ENCODE data around the gene SLC2A6.

DNA sequence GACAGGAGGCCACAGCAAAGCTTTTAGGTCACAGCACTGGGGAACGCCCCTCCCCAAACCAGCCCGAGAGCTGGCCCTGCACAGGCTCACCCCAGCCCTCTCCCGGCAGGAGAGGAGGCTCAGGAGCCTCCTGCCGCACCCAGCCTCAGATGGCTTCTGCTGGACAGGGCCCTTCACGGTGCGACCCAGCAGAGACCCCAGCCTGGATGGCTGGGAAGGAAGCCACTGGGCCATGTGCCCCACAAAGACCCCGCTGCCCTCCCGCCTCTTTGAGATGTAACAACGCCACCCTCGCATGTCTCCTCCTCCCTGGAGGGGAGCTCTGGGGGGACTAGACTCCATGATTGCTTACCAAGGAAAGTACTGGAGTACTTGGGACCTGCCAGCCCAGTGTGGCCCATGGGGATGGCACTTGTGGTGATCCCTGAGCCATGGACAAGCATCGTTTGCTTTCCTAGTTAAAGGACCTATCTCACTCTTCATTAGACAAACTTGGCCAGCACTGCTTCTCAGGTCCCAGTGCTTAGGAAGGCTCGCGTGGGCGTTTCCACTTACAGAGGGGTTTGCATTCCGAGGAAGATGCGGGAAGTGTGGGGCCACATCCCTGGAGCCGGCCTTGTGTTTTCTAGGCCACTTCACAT, 36.8 kb upstream of the SLC2A6 start:
- TF ChIP-seq, protein P1, sequence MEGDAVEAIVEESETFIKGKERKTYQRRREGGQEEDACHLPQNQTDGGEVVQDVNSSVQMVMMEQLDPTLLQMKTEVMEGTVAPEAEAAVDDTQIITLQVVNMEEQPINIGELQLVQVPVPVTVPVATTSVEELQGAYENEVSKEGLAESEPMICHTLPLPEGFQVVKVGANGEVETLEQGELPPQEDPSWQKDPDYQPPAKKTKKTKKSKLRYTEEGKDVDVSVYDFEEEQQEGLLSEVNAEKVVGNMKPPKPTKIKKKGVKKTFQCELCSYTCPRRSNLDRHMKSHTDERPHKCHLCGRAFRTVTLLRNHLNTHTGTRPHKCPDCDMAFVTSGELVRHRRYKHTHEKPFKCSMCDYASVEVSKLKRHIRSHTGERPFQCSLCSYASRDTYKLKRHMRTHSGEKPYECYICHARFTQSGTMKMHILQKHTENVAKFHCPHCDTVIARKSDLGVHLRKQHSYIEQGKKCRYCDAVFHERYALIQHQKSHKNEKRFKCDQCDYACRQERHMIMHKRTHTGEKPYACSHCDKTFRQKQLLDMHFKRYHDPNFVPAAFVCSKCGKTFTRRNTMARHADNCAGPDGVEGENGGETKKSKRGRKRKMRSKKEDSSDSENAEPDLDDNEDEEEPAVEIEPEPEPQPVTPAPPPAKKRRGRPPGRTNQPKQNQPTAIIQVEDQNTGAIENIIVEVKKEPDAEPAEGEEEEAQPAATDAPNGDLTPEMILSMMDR (conservative IDR thresholded peaks at IDR 0.05; ENCODE audit: low read length) = no peak
- no peak for TF ChIP-seq EZH2phosphoT487 (IDR thresholded peaks at IDR 0.05; ENCODE audit: borderline replicate concordance)
